Heart left ventricle (tissue), 13 donors: ENCODE measurements around the gene TACC2.

ENCODE experiments used
- POLR2A ChIP-seq, 2 donors: fragments of 450-650 bp; IDR thresholded peaks; one replicate each; pipeline ENCODE4 v1.6.1; 2017; ENCODE audit warnings: antibody characterized with exemption in 2 of 2, mild to moderate bottlenecking in 2 of 2, moderate library complexity in 2 of 2
- TF ChIP-seq, protein P1 (sequence below), 12 donors: fragments of 200-600 bp; sonication (generic) in 4 of 12; IDR thresholded peaks; one replicate each; pipeline versions ENCODE4 v1.5.0 to v1.8.0; 2018 to 2022; ENCODE audit warnings: antibody characterized with exemption in 12 of 12, mild to moderate bottlenecking in 5 of 12
- donor health status: ischemic (EF 13 %, LVEDD 7.1; RV severe dilation, severe dysfunction).
- donor health status: DM: no; HTN: yes; CAD: no.
- donor health status: DM: no; HTN: no; CAD: no.
- donor health status: ischemic (EF 25% LVEDD 6.9; RV normal size, moderate dysfunction).
- donor health status: ischemic (EF 25% LVEDD 5.7; RV mildly dilated, moderate dysfunction).
- donor health status: ischemic (EF 35%, LVEDD 5.7; RV mildly dilated, moderate dysfunction).
- donor health status: nonischemic (EF 11% LVEDD 7.7; RV severe dilation, severe dysfunction).
- donor health status: DM: yes; HTN: yes; CAD: no.
- donor health status: PGD.
- donor health status: ischemic (EF 29% LVEDD 5.4; RV normal size, mild dysfunction).
- donor health status: nonischemic (EF 23%, LVEDD 6.1; RV moderate dilation, normal function).

DNA sequence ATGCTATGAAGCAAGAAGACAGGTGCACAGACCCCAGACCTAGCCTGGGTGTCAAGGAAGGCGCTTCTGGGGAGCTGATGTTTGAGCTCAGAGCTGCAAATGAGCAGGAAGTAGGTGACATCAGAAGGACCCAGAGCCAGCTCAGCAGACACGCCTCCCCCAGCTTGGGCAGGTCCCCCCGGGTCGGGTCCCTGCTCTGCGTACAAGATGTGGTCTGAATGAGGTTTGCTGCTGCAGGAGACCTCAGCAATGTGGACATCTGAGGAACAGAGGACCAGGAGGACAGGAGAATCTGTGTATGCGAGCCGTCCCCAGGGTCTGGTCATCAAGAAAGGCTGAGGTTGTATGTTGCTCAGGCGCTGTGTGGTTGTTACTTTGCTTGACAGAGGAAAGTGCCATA, 51.8 kb downstream of the TACC2 start:
- TF ChIP-seq, protein P1, sequence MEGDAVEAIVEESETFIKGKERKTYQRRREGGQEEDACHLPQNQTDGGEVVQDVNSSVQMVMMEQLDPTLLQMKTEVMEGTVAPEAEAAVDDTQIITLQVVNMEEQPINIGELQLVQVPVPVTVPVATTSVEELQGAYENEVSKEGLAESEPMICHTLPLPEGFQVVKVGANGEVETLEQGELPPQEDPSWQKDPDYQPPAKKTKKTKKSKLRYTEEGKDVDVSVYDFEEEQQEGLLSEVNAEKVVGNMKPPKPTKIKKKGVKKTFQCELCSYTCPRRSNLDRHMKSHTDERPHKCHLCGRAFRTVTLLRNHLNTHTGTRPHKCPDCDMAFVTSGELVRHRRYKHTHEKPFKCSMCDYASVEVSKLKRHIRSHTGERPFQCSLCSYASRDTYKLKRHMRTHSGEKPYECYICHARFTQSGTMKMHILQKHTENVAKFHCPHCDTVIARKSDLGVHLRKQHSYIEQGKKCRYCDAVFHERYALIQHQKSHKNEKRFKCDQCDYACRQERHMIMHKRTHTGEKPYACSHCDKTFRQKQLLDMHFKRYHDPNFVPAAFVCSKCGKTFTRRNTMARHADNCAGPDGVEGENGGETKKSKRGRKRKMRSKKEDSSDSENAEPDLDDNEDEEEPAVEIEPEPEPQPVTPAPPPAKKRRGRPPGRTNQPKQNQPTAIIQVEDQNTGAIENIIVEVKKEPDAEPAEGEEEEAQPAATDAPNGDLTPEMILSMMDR (IDR thresholded peaks at IDR 0.05) = no peak
- no peak for TF ChIP-seq POLR2A (IDR thresholded peaks at IDR 0.05)
